Osteoblast (primary cell): ENCODE measurements around the gene CADPS2. TPM values are rescaled to one million over a fixed set of nuclear protein-coding genes. Genes with fewer than 3 reads are reported as not detected.
"Not testable (repeated sequence)": the region's sequence is repeated elsewhere in the genome, so short reads cannot be mapped to it uniquely, and the experiment has no call there.

Experiments used
- DNase-seq: peaks from one replicate; pipeline ENCODE4 v3.0.0; 2011; ENCODE audit warnings: low spot score, mixed read lengths; ENCODE audit not compliant: insufficient read length; ENCODE audit errors: missing footprints
- H2AFZ ChIP-seq: 2 replicates; pipeline ENCODE4 v1.6.0; 2011; ENCODE audit warnings: mild to moderate bottlenecking, low read length
- H3K27ac ChIP-seq: 2 replicates; pipeline ENCODE4 v1.5.1; 2011; ENCODE audit warnings: mild to moderate bottlenecking, low read depth, low read length, moderate library complexity
- H3K27me3 ChIP-seq: 2 replicates; pipeline ENCODE4 v1.6.0; 2012; ENCODE audit warnings: mild to moderate bottlenecking, control low read depth, inconsistent platforms, low read length, moderate library complexity; ENCODE audit not compliant: insufficient read depth
- H3K36me3 ChIP-seq: 2 replicates; pipeline ENCODE4 v1.5.1; 2011; ENCODE audit warnings: mild to moderate bottlenecking, low read length, control low read depth, moderate library complexity; ENCODE audit not compliant: insufficient read depth
- H3K4me1 ChIP-seq: 2 replicates; pipeline ENCODE4 v1.5.1; 2011; ENCODE audit warnings: mild to moderate bottlenecking, low read length, control low read depth, moderate library complexity; ENCODE audit not compliant: insufficient read depth
- H3K4me2 ChIP-seq: 2 replicates; pipeline ENCODE4 v1.6.0; 2011; ENCODE audit warnings: mild to moderate bottlenecking, low read length; ENCODE audit not compliant: insufficient read depth
- H3K4me3 ChIP-seq: fragments of 200-600 bp; sonication (generic); 3 replicates; pipeline ENCODE4 v1.5.1; 2012; ENCODE audit warnings: mild to moderate bottlenecking, low read length, inconsistent platforms; ENCODE audit not compliant: insufficient read depth
- H3K79me2 ChIP-seq: 2 replicates; pipeline ENCODE4 v1.6.0; 2012; ENCODE audit warnings: mild to moderate bottlenecking, low read length, control low read depth, inconsistent platforms; ENCODE audit not compliant: insufficient read depth
- H3K9me3 ChIP-seq: 2 replicates; pipeline ENCODE4 v1.5.1; 2011; ENCODE audit warnings: low read depth, low read length, control low read depth
- H4K20me1 ChIP-seq: 2 replicates; pipeline ENCODE4 v1.6.0; 2012; ENCODE audit warnings: mild to moderate bottlenecking, low read length, control low read depth; ENCODE audit not compliant: insufficient read depth
- total RNA-seq: library from RNA; depleted of rRNA; stranded (reverse); fragments of >200 nt; gene quantifications from 2 replicates; pipeline ENCODE4 v1.2.3, GENCODE V29; 2012
- TF ChIP-seq, protein P1 (sequence below): IDR thresholded peaks from 2 replicates; pipeline ENCODE4 v1.5.1; 2011; ENCODE audit warnings: mild to moderate bottlenecking, low read depth, low read length, moderate library complexity; ENCODE audit errors: extremely low read depth

CADPS2 gene
- total RNA-seq, 1 donor: 21.7 TPM

DNA sequence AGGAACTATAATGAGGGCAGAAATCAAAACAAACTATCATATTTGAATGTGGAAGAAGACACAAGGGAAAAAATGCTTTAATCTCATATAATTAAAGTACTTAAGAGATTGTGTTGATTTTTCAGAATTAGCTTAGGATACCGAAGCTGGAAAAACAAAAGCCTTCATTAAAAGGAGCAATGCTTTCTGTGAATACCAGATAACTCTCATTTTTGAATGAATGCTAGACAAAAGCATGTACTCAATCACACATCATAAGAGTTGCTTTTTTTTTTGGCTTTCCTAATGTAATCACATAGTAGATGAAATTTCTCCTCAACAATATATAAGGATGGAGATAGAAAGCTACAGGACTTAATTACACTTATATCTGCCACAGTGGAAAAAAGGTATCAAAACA lies 43.3 kb downstream of the CADPS2 start:
- no peak for DNase-seq
- Histone ChIP-seq H3K36me3 (no peaks in the 10 kb centered on the region), H3K4me3 (no peak overlapping the region), H2AFZ (no peak overlapping the region), H3K27me3 (no peaks in the 10 kb centered on the region), H4K20me1 (no peaks in the 10 kb centered on the region), H3K9me3 (no peaks in the 10 kb centered on the region), H3K27ac (no peak overlapping the region), H3K4me1 (no peaks in the 10 kb centered on the region), H3K4me2 (no peak overlapping the region), H3K79me2 (no peaks in the 10 kb centered on the region)
- TF ChIP-seq, protein P1, sequence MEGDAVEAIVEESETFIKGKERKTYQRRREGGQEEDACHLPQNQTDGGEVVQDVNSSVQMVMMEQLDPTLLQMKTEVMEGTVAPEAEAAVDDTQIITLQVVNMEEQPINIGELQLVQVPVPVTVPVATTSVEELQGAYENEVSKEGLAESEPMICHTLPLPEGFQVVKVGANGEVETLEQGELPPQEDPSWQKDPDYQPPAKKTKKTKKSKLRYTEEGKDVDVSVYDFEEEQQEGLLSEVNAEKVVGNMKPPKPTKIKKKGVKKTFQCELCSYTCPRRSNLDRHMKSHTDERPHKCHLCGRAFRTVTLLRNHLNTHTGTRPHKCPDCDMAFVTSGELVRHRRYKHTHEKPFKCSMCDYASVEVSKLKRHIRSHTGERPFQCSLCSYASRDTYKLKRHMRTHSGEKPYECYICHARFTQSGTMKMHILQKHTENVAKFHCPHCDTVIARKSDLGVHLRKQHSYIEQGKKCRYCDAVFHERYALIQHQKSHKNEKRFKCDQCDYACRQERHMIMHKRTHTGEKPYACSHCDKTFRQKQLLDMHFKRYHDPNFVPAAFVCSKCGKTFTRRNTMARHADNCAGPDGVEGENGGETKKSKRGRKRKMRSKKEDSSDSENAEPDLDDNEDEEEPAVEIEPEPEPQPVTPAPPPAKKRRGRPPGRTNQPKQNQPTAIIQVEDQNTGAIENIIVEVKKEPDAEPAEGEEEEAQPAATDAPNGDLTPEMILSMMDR: no peak

DNA sequence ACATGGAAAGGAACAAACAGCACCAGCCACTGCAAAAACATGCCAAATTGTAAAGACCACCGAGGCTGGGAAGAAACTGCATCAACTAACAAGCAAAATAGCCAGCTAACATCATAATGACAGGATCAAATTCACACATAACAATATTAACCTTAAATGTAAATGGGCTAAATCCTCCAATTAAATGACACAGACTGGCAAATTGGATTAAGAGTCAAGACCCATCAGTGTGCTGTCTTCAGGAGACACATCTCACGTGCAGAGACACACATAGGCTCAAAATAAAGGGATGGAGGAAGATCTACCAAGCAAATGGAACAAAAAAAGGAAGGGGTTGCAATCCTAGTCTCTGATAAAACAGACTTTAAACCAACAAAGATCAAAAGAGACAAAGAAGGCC lies 50.0 kb downstream of the CADPS2 start:
- not testable (repeated sequence) for H3K27ac ChIP-seq, H3K4me2 ChIP-seq, H3K79me2 ChIP-seq, H2AFZ ChIP-seq, H3K4me3 ChIP-seq, H4K20me1 ChIP-seq, H3K4me1 ChIP-seq, H3K9me3 ChIP-seq, DNase-seq, H3K36me3 ChIP-seq, H3K27me3 ChIP-seq

DNA sequence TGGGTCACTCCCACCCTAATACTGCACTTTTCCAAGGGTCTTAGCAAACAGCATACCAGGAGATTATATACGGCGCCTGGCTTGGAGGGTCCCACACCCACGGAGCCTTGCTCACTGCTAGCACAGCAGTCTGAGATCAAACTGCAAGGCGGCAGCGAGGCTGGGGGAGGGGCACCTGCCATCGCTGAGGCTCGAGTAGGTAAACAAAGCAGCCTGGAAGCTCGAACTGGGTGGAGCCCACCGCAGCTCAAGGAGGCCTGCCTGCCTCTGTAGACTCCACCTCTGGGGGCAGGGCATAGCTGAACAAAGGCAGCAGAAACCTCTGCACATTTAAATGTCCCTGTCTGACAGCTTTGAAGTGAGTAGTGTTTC lies 51.7 kb downstream of the CADPS2 start:
- not testable (repeated sequence) for H3K4me1 ChIP-seq, H3K27me3 ChIP-seq, H3K27ac ChIP-seq, H3K79me2 ChIP-seq, H3K4me3 ChIP-seq, H2AFZ ChIP-seq, H3K4me2 ChIP-seq, DNase-seq, H3K9me3 ChIP-seq, H3K36me3 ChIP-seq, H4K20me1 ChIP-seq

DNA sequence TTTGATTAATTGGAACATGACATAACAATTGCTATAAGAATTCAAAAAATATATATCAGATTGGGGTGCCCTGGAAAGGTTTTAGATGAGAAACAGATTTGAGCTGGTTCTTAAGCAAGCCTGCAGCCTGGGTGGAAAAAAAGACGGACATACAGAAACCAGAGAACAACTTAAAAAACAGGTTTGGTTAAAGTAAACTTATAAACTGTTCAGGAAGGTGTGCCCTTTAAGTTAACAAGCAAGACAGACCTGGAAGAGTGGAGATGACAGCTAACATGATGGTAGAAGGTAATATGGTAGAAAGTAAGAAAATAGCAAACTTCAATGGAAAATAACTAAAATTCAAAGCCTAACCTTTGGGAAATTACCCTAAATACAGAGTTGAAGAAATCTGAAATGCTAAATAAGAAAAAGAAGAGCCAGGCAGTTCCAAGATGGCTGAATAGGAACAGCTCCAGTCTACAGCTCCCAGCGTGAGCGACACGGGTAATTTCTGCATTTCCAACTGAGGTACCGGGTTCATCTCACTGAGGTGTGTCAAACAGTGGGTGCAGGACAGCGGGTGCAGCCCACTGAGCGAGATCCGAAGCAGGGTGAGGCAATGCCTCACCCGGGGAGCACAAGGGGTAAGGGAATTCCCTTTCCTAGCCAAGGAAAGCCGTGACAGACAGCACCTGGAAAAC lies 52.2 kb downstream of the CADPS2 start:
- H2AFZ ChIP-seq: no peak overlapping the region

DNA sequence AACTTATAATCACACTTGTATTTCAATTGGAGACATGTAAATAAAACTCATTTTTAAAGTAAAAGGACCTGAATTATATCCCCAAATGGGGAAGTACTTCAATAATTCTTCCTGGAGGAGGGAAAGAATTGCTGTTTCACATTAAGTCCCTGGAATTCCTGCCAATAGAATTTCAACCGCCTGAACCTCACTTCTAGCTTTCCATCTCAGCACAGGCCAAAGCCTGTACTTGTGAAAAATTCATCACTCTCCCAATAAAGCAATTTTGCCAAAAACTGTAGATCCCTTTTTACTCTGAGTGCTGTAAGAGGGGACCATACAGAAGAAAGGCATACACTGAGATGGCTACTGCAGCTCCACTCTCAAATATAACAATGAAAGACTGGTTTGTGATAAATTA lies 54.8 kb downstream of the CADPS2 start:
- Histone ChIP-seq H4K20me1 (no peaks in the 10 kb centered on the region), H3K36me3 (no peaks in the 10 kb centered on the region), H3K27ac (no peak overlapping the region), H2AFZ (no peak overlapping the region), H3K4me3 (no peak overlapping the region), H3K4me2 (no peak overlapping the region), H3K27me3 (no peaks in the 10 kb centered on the region), H3K4me1 (no peaks in the 10 kb centered on the region), H3K79me2 (no peaks in the 10 kb centered on the region), H3K9me3 (no peaks in the 10 kb centered on the region)
- TF ChIP-seq, protein P1: no peak
- no peak for DNase-seq

More for the DNA sequence above, 52.2 kb downstream of the CADPS2 start:
- no peaks in the 10 kb centered on the region for H3K4me1 ChIP-seq
- DNase-seq: no peak
- no peak overlapping the region for H3K27ac ChIP-seq
- no peaks in the 10 kb centered on the region for H3K27me3 ChIP-seq
- H3K4me2 ChIP-seq: no peak overlapping the region
- no peaks in the 10 kb centered on the region for H3K79me2 ChIP-seq
- H3K36me3 ChIP-seq: no peaks in the 10 kb centered on the region
- no peaks in the 10 kb centered on the region for H4K20me1 ChIP-seq
- no peak overlapping the region for H3K4me3 ChIP-seq
- no peaks in the 10 kb centered on the region for H3K9me3 ChIP-seq
- TF ChIP-seq, protein P1: no peak
